IMR-90 (cell line): ENCODE data around the gene FERMT3. TPM values are rescaled to one million over a fixed set of nuclear protein-coding genes. Genes with fewer than 3 reads are reported as not detected.

ENCODE experiments used
- ATAC-seq: fragments of 200-7000 bp; cut with Tn5 transposase; 2 replicates; pipeline ENCODE4 v1.9.1; 2020; ENCODE audit warnings: low read depth, mild to moderate bottlenecking, moderate library complexity
- BruUV-seq: library from RNA; stranded (reverse); fragments of 400-500 nt; replicated peaks from 2 replicates; lab custom pipeline; 2021; lab: Mats Ljungman, UMichigan
- CTCF ChIA-PET: fragments of 300-600 bp; formaldehyde crosslinking; extraction: SDS; loops from one replicate; lab custom pipeline; 2021; ENCODE audit warnings: antibody characterized with exemption; lab: Yijun Ruan, JAX
- POLR2A ChIA-PET: fragments of 300-600 bp; sonication (Branson Sonifier 250); formaldehyde crosslinking; loops from one replicate; lab custom pipeline; 2022; ENCODE audit warnings: antibody characterized with exemption; ENCODE audit not compliant: unreplicated experiment; lab: Charles Lee
- DNase-seq: peaks from one replicate; pipeline ENCODE4 v3.0.0; 2013
- H2AFZ ChIP-seq: replicated peaks from 2 replicates; pipeline ENCODE3; 2013; ENCODE audit warnings: low read length, mild to moderate bottlenecking; ENCODE audit not compliant: poor library complexity
- H2AK5ac ChIP-seq: 2 replicates; pipeline ENCODE4 v1.6.1; 2013; ENCODE audit warnings: low read depth, low read length, inconsistent platforms
- H2AK9ac ChIP-seq: replicated peaks from 2 replicates; pipeline ENCODE3; 2013; ENCODE audit warnings: mild to moderate bottlenecking, low read depth, low read length, moderate library complexity; ENCODE audit not compliant: poor library complexity
- H2BK120ac ChIP-seq: 2 replicates; pipeline ENCODE4 v1.6.1; 2013; ENCODE audit warnings: low read depth, low read length, inconsistent platforms
- H2BK15ac ChIP-seq: 3 replicates; pipeline ENCODE4 v1.6.1; 2013; ENCODE audit warnings: low read depth, low read length, inconsistent platforms
- H2BK20ac ChIP-seq: 2 replicates; pipeline ENCODE4 v1.6.1; 2013; ENCODE audit warnings: low read depth, mild to moderate bottlenecking, inconsistent platforms, low read length, moderate library complexity
- H2BK5ac ChIP-seq: 2 replicates; pipeline ENCODE4 v1.6.1; 2013; ENCODE audit warnings: mild to moderate bottlenecking, low read depth, low read length, inconsistent platforms; ENCODE audit not compliant: poor library complexity, severe bottlenecking
- H3K14ac ChIP-seq: replicated peaks from 2 replicates; pipeline ENCODE4 v1.6.1; 2013; ENCODE audit warnings: low read depth, low read length, inconsistent platforms
- H3K18ac ChIP-seq: 2 replicates; pipeline ENCODE4 v1.6.1; 2013; ENCODE audit warnings: low read depth, low read length, control low read depth
- H3K23ac ChIP-seq: 2 replicates; pipeline ENCODE4 v1.6.1; 2013; ENCODE audit warnings: low read depth, low read length, inconsistent platforms
- H3K27ac ChIP-seq: 2 replicates; pipeline ENCODE4 v1.5.1; 2013; ENCODE audit warnings: mild to moderate bottlenecking, control low read depth, low read length; ENCODE audit not compliant: insufficient read depth
- H3K27me3 ChIP-seq: 2 replicates; pipeline ENCODE4 v1.6.1; 2013; ENCODE audit warnings: low read length; ENCODE audit not compliant: control insufficient read depth, insufficient read depth
- H3K36me3 ChIP-seq: 2 replicates; pipeline ENCODE4 v1.6.1; 2013; ENCODE audit warnings: low read length, mixed read lengths; ENCODE audit not compliant: control insufficient read depth, insufficient read depth
- H3K4ac ChIP-seq: 2 replicates; pipeline ENCODE4 v1.6.1; 2013; ENCODE audit warnings: low read depth, low read length, inconsistent platforms
- H3K4me1 ChIP-seq: 2 replicates; pipeline ENCODE4 v1.6.1; 2013; ENCODE audit warnings: low read length, mixed read lengths; ENCODE audit not compliant: control insufficient read depth, insufficient read depth
- H3K4me2 ChIP-seq: 2 replicates; pipeline ENCODE4 v1.6.1; 2013; ENCODE audit warnings: low read depth, mild to moderate bottlenecking, control low read depth, low read length, moderate library complexity
- H3K4me3 ChIP-seq: 2 replicates; pipeline ENCODE4 v1.5.1; 2013; ENCODE audit warnings: low read depth, mild to moderate bottlenecking, control low read depth, low read length, moderate library complexity; ENCODE audit not compliant: insufficient read depth
- H3K56ac ChIP-seq: 2 replicates; pipeline ENCODE4 v1.6.1; 2013; ENCODE audit warnings: low read length, inconsistent platforms; ENCODE audit not compliant: insufficient read depth; ENCODE audit errors: extremely low read depth
- H3K79me1 ChIP-seq, 2 experiments: 2 replicates each; pipeline ENCODE4 v1.6.1; 2013; ENCODE audit warnings: low read length in 2 of 2, inconsistent platforms in 1 of 2, low read depth in 1 of 2
- H3K9ac ChIP-seq: 2 replicates; pipeline ENCODE4 v1.6.1; 2013; ENCODE audit warnings: low read depth, low read length, control low read depth
- H3K9me1 ChIP-seq: 2 replicates; pipeline ENCODE4 v1.6.1; 2013; ENCODE audit warnings: low read length, inconsistent platforms; ENCODE audit not compliant: insufficient read depth
- H3K9me3 ChIP-seq: 2 replicates; pipeline ENCODE4 v1.6.1; 2013; ENCODE audit warnings: low read length; ENCODE audit not compliant: control insufficient read depth, insufficient read depth
- H4K20me1 ChIP-seq: 2 replicates; pipeline ENCODE4 v1.6.1; 2013; ENCODE audit warnings: low read length, inconsistent platforms; ENCODE audit not compliant: insufficient read depth
- H4K5ac ChIP-seq: 2 replicates; pipeline ENCODE4 v1.6.1; 2013; ENCODE audit warnings: mild to moderate bottlenecking, low read depth, low read length, control low read depth
- H4K8ac ChIP-seq, 2 experiments: 2 replicates each; pipeline ENCODE4 v1.6.1; 2013; ENCODE audit warnings: low read depth in 2 of 2, low read length in 2 of 2, control low read depth in 1 of 2, inconsistent platforms in 1 of 2
- H4K91ac ChIP-seq: 2 replicates; pipeline ENCODE4 v1.6.1; 2013; ENCODE audit warnings: low read depth, low read length, inconsistent platforms; ENCODE audit not compliant: insufficient read depth
- BHLHE40 ChIP-seq: fragments of 150-350 bp; IDR thresholded peaks from 2 replicates; pipeline ENCODE4 v1.6.1; 2016; ENCODE audit warnings: mild to moderate bottlenecking, low read depth, low read length
- CEBPB ChIP-seq: IDR thresholded peaks from 2 replicates; pipeline ENCODE4 v1.6.1; 2012; ENCODE audit warnings: low read depth, low read length, improper control_type of control experiment
- CHD1 ChIP-seq: IDR thresholded peaks from 2 replicates; pipeline ENCODE4 v1.6.1; 2012; ENCODE audit warnings: low read depth, low read length, improper control_type of control experiment
- CTCF ChIP-seq: conservative IDR thresholded peaks from 2 replicates; pipeline ENCODE4 v1.5.1; 2012; ENCODE audit warnings: mild to moderate bottlenecking, low read depth, low read length, improper control_type of control experiment
- ELK1 ChIP-seq: fragments of 150-350 bp; IDR thresholded peaks from 2 replicates; pipeline ENCODE4 v1.6.1; 2016; ENCODE audit warnings: low read depth, mild to moderate bottlenecking, low read length, moderate library complexity, borderline replicate concordance
- FOS ChIP-seq: fragments of 150-350 bp; IDR thresholded peaks from 2 replicates; pipeline ENCODE4 v1.6.1; 2016; ENCODE audit warnings: low read depth, low read length
- MAFK ChIP-seq: IDR thresholded peaks from 2 replicates; pipeline ENCODE4 v1.6.1; 2012; ENCODE audit warnings: low read depth, low read length, improper control_type of control experiment
- MAZ ChIP-seq: IDR thresholded peaks from 2 replicates; pipeline ENCODE4 v1.6.1; 2012; ENCODE audit warnings: low read depth, mild to moderate bottlenecking, low read length, improper control_type of control experiment, moderate library complexity, borderline replicate concordance
- MXI1 ChIP-seq: IDR thresholded peaks from 2 replicates; pipeline ENCODE4 v1.6.1; 2012; ENCODE audit warnings: low read depth, mild to moderate bottlenecking, low read length, moderate library complexity, borderline replicate concordance
- NFE2L2 ChIP-seq: fragments of 150-350 bp; IDR thresholded peaks from 2 replicates; pipeline ENCODE4 v1.6.1; 2016; ENCODE audit warnings: low read depth, mild to moderate bottlenecking, low read length
- POLR2A ChIP-seq: IDR thresholded peaks from 2 replicates; pipeline ENCODE4 v1.6.1; 2012; ENCODE audit warnings: mild to moderate bottlenecking, low read depth, low read length
- RAD21 ChIP-seq: IDR thresholded peaks from 2 replicates; pipeline ENCODE4 v1.6.1; 2012; ENCODE audit warnings: low read length, improper control_type of control experiment
- RCOR1 ChIP-seq: IDR thresholded peaks from 2 replicates; pipeline ENCODE4 v1.6.1; 2012; ENCODE audit warnings: mild to moderate bottlenecking, low read length, improper control_type of control experiment; ENCODE audit not compliant: insufficient replicate concordance
- RFX5 ChIP-seq: IDR thresholded peaks from 2 replicates; pipeline ENCODE4 v1.8.0; 2012; ENCODE audit warnings: low read depth, mild to moderate bottlenecking, low read length, moderate library complexity
- SMC3 ChIP-seq: fragments of 150-350 bp; IDR thresholded peaks from 2 replicates; pipeline ENCODE4 v1.6.1; 2016; ENCODE audit warnings: low read depth, mild to moderate bottlenecking, antibody characterized with exemption, low read length, moderate library complexity
- USF2 ChIP-seq: fragments of 150-350 bp; IDR thresholded peaks from 2 replicates; pipeline ENCODE4 v1.6.1; 2017; ENCODE audit warnings: mild to moderate bottlenecking, antibody characterized with exemption, low read length, low read depth
- WGBS, 2 experiments: methylation state at CpG; one replicate each; pipeline versions ENCODE4 v1.1.5 to v1.1.7; 2013; ENCODE audit warnings: missing lambda C conversion rate in 2 of 2; ENCODE audit not compliant: insufficient read length in 1 of 2; ENCODE audit errors: extremely low coverage in 2 of 2; 5-methylcytosine and 5-hydroxymethylcytosine counted together
- dilution Hi-C: fragments of 300-500 bp; cut with HindIII; formaldehyde crosslinking; loops from one replicate; pipeline ENCODE4 v1.14.3; 2018; ENCODE audit warnings: low sequenced_read_pairs; ENCODE audit not compliant: unreplicated experiment
- in situ Hi-C: fragments of 300-500 bp; cut with MboI; formaldehyde crosslinking; loops from 3 replicates; pipeline ENCODE4 v1.14.3; 2019; ENCODE audit warnings: low sequenced_read_pairs, inconsistent platforms, mixed read lengths
- intact Hi-C: fragments of 100-400 bp; cut with micrococcal nuclease; formaldehyde crosslinking; loops from 2 replicates; pipeline ENCODE4 v1.10.0; 2022
- polyA plus RNA-seq, 3 experiments: library from polyadenylated mRNA; depleted of rRNA; stranded (reverse); fragments of >200 nt; gene quantifications; 2 replicates each; pipeline ENCODE4 v1.2.3, GENCODE V29; 2012; ENCODE audit warnings: low replicate concordance in 1 of 3
- total RNA-seq: library from RNA; depleted of rRNA; stranded (reverse); fragments of >200 nt; gene quantifications from 2 replicates; pipeline ENCODE4 v1.2.3, GENCODE V29; 2012

FERMT3 gene
- total and polyA plus RNA-seq, 2 of the 4 experiments (the other 2 are of a cell fraction), result 0.36 to 2.3 TPM

- H3K27me3 ChIP-seq, result no peaks in the 10 kb centered on the region
- H3K14ac ChIP-seq, result no peak overlapping the region
- H4K8ac ChIP-seq, result no peak overlapping the region; a peak in 1 of 4 replicates
- no peak overlapping the region for H2AFZ ChIP-seq
- peaks cover 3% of the 10 kb centered on the region; the same call in 1 of the 2 replicates for H3K36me3 ChIP-seq
- ATAC-seq (no peak), DNase-seq (no peak)
- H3K18ac ChIP-seq, result no peak overlapping the region
- H3K4me2 ChIP-seq, result no peak overlapping the region
- no peak overlapping the region for H3K23ac ChIP-seq
- no peak overlapping the region for H2BK15ac ChIP-seq
- H4K20me1 ChIP-seq, result no peaks in the 10 kb centered on the region; the same call in 1 of the 2 replicates
- H3K9me3 ChIP-seq, result no peaks in the 10 kb centered on the region
- no peak overlapping the region for H2AK5ac ChIP-seq
- in situ Hi-C loops, result no loop called here
- no peak overlapping the region for H2BK20ac ChIP-seq
- H4K91ac ChIP-seq, result no peak overlapping the region
- intact Hi-C loops, result no loop called here
- ChIA-PET CTCF (no interaction called here), POLR2A (no interaction called here)
- no peak overlapping the region for H3K4me3 ChIP-seq
- peaks cover 23% of the 10 kb centered on the region for H3K4me1 ChIP-seq
- H3K56ac ChIP-seq, result no peak overlapping the region
- H3K9ac ChIP-seq, result no peak overlapping the region
- peaks cover 26 to 76% of the 10 kb centered on the region in 2 experiments for H3K79me1 ChIP-seq
- 80% methylated on average over 2 of the region's 7 CpGs; no CpG with 5 or more reads in 1 of the 2 experiments for WGBS, 2 experiments
- H2BK120ac ChIP-seq, result no peak overlapping the region
- no peak overlapping the region for H2BK5ac ChIP-seq
- BruUV-seq, result no TSS peak
- no peak overlapping the region for H3K27ac ChIP-seq
- H3K4ac ChIP-seq, result no peak overlapping the region
- dilution Hi-C loops, result no loop called here
- TF ChIP-seq RCOR1, result no peak
- TF ChIP-seq RFX5, result no peak
- TF ChIP-seq USF2, result no peak
- TF ChIP-seq CEBPB, result no peak
- TF ChIP-seq FOS, result no peak
- TF ChIP-seq NFE2L2, result no peak
- no peak for TF ChIP-seq MXI1
- TF ChIP-seq MAFK, result no peak
- no peak for TF ChIP-seq CHD1
- TF ChIP-seq BHLHE40, result no peak
- no peak for TF ChIP-seq CTCF
- no peak for TF ChIP-seq RAD21
- no peak for TF ChIP-seq ELK1
- no peak for TF ChIP-seq SMC3
- no peak for TF ChIP-seq POLR2A
- no peak for TF ChIP-seq MAZ
- H2AK9ac ChIP-seq, result no peak overlapping the region
- no peak overlapping the region for H4K5ac ChIP-seq
- peaks cover 10% of the 10 kb centered on the region for H3K9me1 ChIP-seq
These were observed 25.0 kb downstream of the FERMT3 start for GRCh38 chr11:64231546-64231945.
